ENCODE data around the gene CTSV. TPM values are rescaled to one million over a fixed set of nuclear protein-coding genes. Genes with fewer than 3 reads are reported as not detected.
"Not testable (repeated sequence)": the region's sequence is repeated elsewhere in the genome, so short reads cannot be mapped to it uniquely, and the experiment has no call there.

Gene CTSV
- total RNA-seq, 4 donors from 2014 or later, result 0.27 to 1.9 (median 1.2) TPM; not detected in 1

- peaks cover 0 to 9% of the 10 kb centered on the region in 2 donors for H3K27me3 ChIP-seq
- H3K9me3 ChIP-seq, result no peaks in the 10 kb centered on the region
- H3K27ac ChIP-seq, result no peak overlapping the region
- no peak for TF ChIP-seq POLR2A (IDR thresholded peaks at IDR 0.05)
- TF ChIP-seq CTCF (IDR thresholded peaks at IDR 0.05), result no peak
- no peaks in the 10 kb centered on the region for H3K36me3 ChIP-seq
- H3K4me3 ChIP-seq, result no peak overlapping the region
- no peaks in the 10 kb centered on the region for H3K4me1 ChIP-seq
- no peak for DNase-seq
These were observed 37.3 kb upstream of the CTSV start for GRCh38 chr9:97076238-97076637.

- Histone ChIP-seq H3K36me3 (no peaks in the 10 kb centered on the region), H3K27ac (no peak overlapping the region), H3K9me3 (no peaks in the 10 kb centered on the region), H3K4me1 (no peaks in the 10 kb centered on the region), H3K4me3 (no peak overlapping the region), H3K27me3 (peaks cover 0 to 9% of the 10 kb centered on the region in 2 donors)
- TF ChIP-seq POLR2A (IDR thresholded peaks at IDR 0.05), result no peak
- no peak for TF ChIP-seq CTCF (IDR thresholded peaks at IDR 0.05)
- DNase-seq, result no peak
These were observed 36.5 kb upstream of the CTSV start for GRCh38 chr9:97075289-97075985.

GRCh38 chr9:97073506-97073905, 34.6 kb upstream of the CTSV start:
- peaks cover 0 to 9% of the 10 kb centered on the region in 2 donors for H3K27me3 ChIP-seq

GRCh38 chr9:97072285-97072776, 33.4 kb upstream of the CTSV start:
- Histone ChIP-seq H3K9me3 (no peaks in the 10 kb centered on the region), H3K36me3 (no peaks in the 10 kb centered on the region), H3K4me3 (no peak overlapping the region), H3K4me1 (no peaks in the 10 kb centered on the region), H3K27me3 (peaks cover 0 to 8% of the 10 kb centered on the region in 2 donors), H3K27ac (no peak overlapping the region)
- TF ChIP-seq POLR2A (IDR thresholded peaks at IDR 0.05), result no peak
- DNase-seq, result no peak

More at GRCh38 chr9:97073506-97073905, 34.6 kb upstream of the CTSV start:
- Histone ChIP-seq H3K4me1 (no peaks in the 10 kb centered on the region), H3K9me3 (no peaks in the 10 kb centered on the region), H3K4me3 (no peak overlapping the region), H3K27ac (no peak overlapping the region), H3K36me3 (no peaks in the 10 kb centered on the region)
- no peak for DNase-seq
- no peak for TF ChIP-seq CTCF (IDR thresholded peaks at IDR 0.05)
- no peak for TF ChIP-seq POLR2A (IDR thresholded peaks at IDR 0.05)

GRCh38 chr9:97070325-97070724, 31.4 kb upstream of the CTSV start:
- DNase-seq, H3K4me3 ChIP-seq, H3K27ac ChIP-seq, H3K4me1 ChIP-seq, H3K9me3 ChIP-seq, H3K27me3 ChIP-seq, H3K36me3 ChIP-seq: not testable (repeated sequence)

GRCh38 chr9:97067490-97067889, 28.5 kb upstream of the CTSV start:
- Histone ChIP-seq H3K4me3 (no peak overlapping the region), H3K27ac (no peak overlapping the region), H3K36me3 (no peaks in the 10 kb centered on the region), H3K27me3 (no peaks in the 10 kb centered on the region), H3K4me1 (no peaks in the 10 kb centered on the region), H3K9me3 (no peaks in the 10 kb centered on the region)
- DNase-seq, result no peak
- no peak for TF ChIP-seq CTCF (IDR thresholded peaks at IDR 0.05)
- TF ChIP-seq POLR2A (IDR thresholded peaks at IDR 0.05), result no peak
